GM23338 (cell line): ENCODE data around the gene RIT2.

ENCODE experiments used
- CREB1 ChIP-seq: fragments of 250-450 bp; sonication (Bioruptor Pico); IDR thresholded peaks from 2 replicates; pipeline ENCODE4 v1.5.0; 2020; ENCODE audit warnings: low read depth, mild to moderate bottlenecking, moderate library complexity
- CTCF ChIP-seq, 2 experiments: fragments of 200-600 bp in 1 of 2; sonication (generic) in 1 of 2; conservative IDR thresholded peaks; 2 replicates each; pipeline versions ENCODE4 v1.5.1 to v1.6.1; 2016 to 2017; ENCODE audit warnings: antibody characterized with exemption in 2 of 2, low read depth in 2 of 2, mild to moderate bottlenecking in 2 of 2, moderate library complexity in 1 of 2
- EZH2 ChIP-seq: fragments of 200-600 bp; sonication (generic); IDR thresholded peaks from one replicate; pipeline ENCODE4 v1.8.0; 2017; ENCODE audit warnings: antibody characterized with exemption, mild to moderate bottlenecking, low read depth; ENCODE audit not compliant: unreplicated experiment
- EZH2phosphoT487 ChIP-seq: fragments of 200-600 bp; sonication (generic); IDR thresholded peaks from one replicate; pipeline ENCODE4 v1.8.1; 2018; ENCODE audit warnings: antibody characterized with exemption; ENCODE audit not compliant: unreplicated experiment
- JUNB ChIP-seq: IDR thresholded peaks from one replicate; pipeline ENCODE4 v1.6.1; 2016; ENCODE audit warnings: antibody characterized with exemption; ENCODE audit not compliant: unreplicated experiment
- POLR2AphosphoS5 ChIP-seq: IDR thresholded peaks from 2 replicates; pipeline ENCODE4 v1.6.1; 2016; ENCODE audit warnings: antibody characterized with exemption, low read depth
- STAT1 ChIP-seq: IDR thresholded peaks from one replicate; pipeline ENCODE4 v1.6.1; 2016; ENCODE audit warnings: antibody characterized with exemption; ENCODE audit not compliant: unreplicated experiment
- ZNF331 ChIP-seq: fragments of 250-450 bp; sonication (Bioruptor Pico); IDR thresholded peaks from 2 replicates; pipeline ENCODE4 v1.5.0; 2020; ENCODE audit warnings: low read depth, mild to moderate bottlenecking, moderate library complexity
- TF ChIP-seq, protein P1 (sequence below): IDR thresholded peaks from one replicate; pipeline ENCODE4 v1.6.1; 2018; ENCODE audit warnings: antibody characterized with exemption; ENCODE audit not compliant: unreplicated experiment
- TF ChIP-seq, protein P2 (sequence below): IDR thresholded peaks from 2 replicates; pipeline ENCODE4 v1.6.1; 2016; ENCODE audit warnings: antibody characterized with exemption

DNA sequence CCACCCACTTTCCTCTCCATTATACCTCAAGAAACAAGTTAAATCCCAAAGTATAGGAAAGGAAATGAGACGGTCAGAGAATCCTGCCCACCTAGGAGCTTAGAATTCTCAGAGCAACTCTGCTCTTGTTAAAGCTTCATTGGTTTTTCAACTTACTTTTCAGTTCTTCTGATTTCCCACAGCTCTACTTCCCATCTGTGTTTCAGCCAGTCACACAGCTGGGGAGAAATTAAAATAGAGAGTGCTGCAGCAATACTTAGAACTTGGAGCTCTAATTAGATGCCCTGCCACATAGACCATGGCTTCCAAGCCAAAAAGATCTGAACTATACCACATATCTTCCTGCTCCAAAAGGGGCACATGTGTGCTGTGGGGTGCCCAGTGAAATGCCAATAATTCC, 166.7 kb downstream of the RIT2 start:
- TF ChIP-seq CTCF (conservative IDR thresholded peaks at IDR 0.05; ENCODE audit: low read depth in 2 of 2): no peak
- no peak for TF ChIP-seq EZH2
- TF ChIP-seq JUNB: no peak
- TF ChIP-seq POLR2AphosphoS5: no peak
- TF ChIP-seq, protein P1, sequence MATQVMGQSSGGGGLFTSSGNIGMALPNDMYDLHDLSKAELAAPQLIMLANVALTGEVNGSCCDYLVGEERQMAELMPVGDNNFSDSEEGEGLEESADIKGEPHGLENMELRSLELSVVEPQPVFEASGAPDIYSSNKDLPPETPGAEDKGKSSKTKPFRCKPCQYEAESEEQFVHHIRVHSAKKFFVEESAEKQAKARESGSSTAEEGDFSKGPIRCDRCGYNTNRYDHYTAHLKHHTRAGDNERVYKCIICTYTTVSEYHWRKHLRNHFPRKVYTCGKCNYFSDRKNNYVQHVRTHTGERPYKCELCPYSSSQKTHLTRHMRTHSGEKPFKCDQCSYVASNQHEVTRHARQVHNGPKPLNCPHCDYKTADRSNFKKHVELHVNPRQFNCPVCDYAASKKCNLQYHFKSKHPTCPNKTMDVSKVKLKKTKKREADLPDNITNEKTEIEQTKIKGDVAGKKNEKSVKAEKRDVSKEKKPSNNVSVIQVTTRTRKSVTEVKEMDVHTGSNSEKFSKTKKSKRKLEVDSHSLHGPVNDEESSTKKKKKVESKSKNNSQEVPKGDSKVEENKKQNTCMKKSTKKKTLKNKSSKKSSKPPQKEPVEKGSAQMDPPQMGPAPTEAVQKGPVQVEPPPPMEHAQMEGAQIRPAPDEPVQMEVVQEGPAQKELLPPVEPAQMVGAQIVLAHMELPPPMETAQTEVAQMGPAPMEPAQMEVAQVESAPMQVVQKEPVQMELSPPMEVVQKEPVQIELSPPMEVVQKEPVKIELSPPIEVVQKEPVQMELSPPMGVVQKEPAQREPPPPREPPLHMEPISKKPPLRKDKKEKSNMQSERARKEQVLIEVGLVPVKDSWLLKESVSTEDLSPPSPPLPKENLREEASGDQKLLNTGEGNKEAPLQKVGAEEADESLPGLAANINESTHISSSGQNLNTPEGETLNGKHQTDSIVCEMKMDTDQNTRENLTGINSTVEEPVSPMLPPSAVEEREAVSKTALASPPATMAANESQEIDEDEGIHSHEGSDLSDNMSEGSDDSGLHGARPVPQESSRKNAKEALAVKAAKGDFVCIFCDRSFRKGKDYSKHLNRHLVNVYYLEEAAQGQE: no peak
- TF ChIP-seq CREB1: no peak
- no peak for TF ChIP-seq EZH2phosphoT487
- TF ChIP-seq ZNF331 (CRISPR knock-in tag): no peak
- TF ChIP-seq, protein P2, sequence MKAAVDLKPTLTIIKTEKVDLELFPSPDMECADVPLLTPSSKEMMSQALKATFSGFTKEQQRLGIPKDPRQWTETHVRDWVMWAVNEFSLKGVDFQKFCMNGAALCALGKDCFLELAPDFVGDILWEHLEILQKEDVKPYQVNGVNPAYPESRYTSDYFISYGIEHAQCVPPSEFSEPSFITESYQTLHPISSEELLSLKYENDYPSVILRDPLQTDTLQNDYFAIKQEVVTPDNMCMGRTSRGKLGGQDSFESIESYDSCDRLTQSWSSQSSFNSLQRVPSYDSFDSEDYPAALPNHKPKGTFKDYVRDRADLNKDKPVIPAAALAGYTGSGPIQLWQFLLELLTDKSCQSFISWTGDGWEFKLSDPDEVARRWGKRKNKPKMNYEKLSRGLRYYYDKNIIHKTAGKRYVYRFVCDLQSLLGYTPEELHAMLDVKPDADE: no peak
- TF ChIP-seq STAT1: no peak
